Kidney glomerular epithelial cell (primary cell): ENCODE results near the gene TXNDC8.

Source experiments
- DNase-seq: peaks from one replicate; lab custom pipeline; 2025; lab: John Stamatoyannopoulos, UW

The TXNDC8 gene

GRCh38 chr9:110278080-110278707 lies 59.5 kb downstream of the TXNDC8 start:
- peak; percentile 42 for DNase-seq

- no peak for DNase-seq
These were observed 60.9 kb downstream of the TXNDC8 start for GRCh38 chr9:110276781-110277180.

GRCh38 chr9:110270211-110270995 lies 67.3 kb downstream of the TXNDC8 start:
- DNase-seq, result no peak

- DNase-seq, result no peak
These were observed 70.9 kb downstream of the TXNDC8 start for GRCh38 chr9:110266795-110267194.

- no peak for DNase-seq
These were observed 76.0 kb downstream of the TXNDC8 start for GRCh38 chr9:110261632-110262031.

GRCh38 chr9:110260911-110261310 lies 76.8 kb downstream of the TXNDC8 start:
- no peak for DNase-seq

- DNase-seq, result no peak
These were observed 78.1 kb downstream of the TXNDC8 start for GRCh38 chr9:110259566-110259965.

GRCh38 chr9:110258690-110259091 lies 79.0 kb downstream of the TXNDC8 start:
- DNase-seq, result no peak

- DNase-seq, result no peak
These were observed 79.7 kb downstream of the TXNDC8 start for GRCh38 chr9:110257956-110258355.

GRCh38 chr9:110257097-110257841 lies 80.4 kb downstream of the TXNDC8 start:
- peak; percentile 46 for DNase-seq

GRCh38 chr9:110256380-110257096 lies 81.1 kb downstream of the TXNDC8 start, which contains the start of gene TXN:
TSS of gene TXN (minus strand) at chr9:110256507. CDS start at chr9:110256435, 72 bp downstream.
- peak; percentile 82 for DNase-seq

- DNase-seq, result no peak
These were observed 81.9 kb downstream of the TXNDC8 start for GRCh38 chr9:110255463-110256379.

GRCh38 chr9:110255034-110255462 lies 82.6 kb downstream of the TXNDC8 start:
- no peak for DNase-seq

- DNase-seq, result no peak
These were observed 83.2 kb downstream of the TXNDC8 start for GRCh38 chr9:110254500-110254899.
